Activated CD4-positive, alpha-beta T cell treated with anti-CD3 and anti-CD28 coated beads for 48 hours (primary cell): Measurements from ENCODE around the gene OVOL2.

Source experiments
- DNase-seq: peaks from one replicate; pipeline ENCODE4 v3.0.0-alpha.2; 2020

The OVOL2 gene

GRCh38 chr20:18011951-18012645 lies 45.6 kb downstream of the OVOL2 start:
- no peak for DNase-seq

- no peak for DNase-seq
These were observed 46.2 kb downstream of the OVOL2 start for GRCh38 chr20:18011482-18011881.

- no peak for DNase-seq
These were observed 48.6 kb downstream of the OVOL2 start for GRCh38 chr20:18009116-18009515.

- no peak for DNase-seq
These were observed 50.0 kb downstream of the OVOL2 start for GRCh38 chr20:18007534-18008292.

- DNase-seq: no peak
These were observed 51.0 kb downstream of the OVOL2 start for GRCh38 chr20:18006684-18007083.

- DNase-seq: no peak
These were observed 51.7 kb downstream of the OVOL2 start for GRCh38 chr20:18005990-18006364.

- no peak for DNase-seq
These were observed 52.3 kb downstream of the OVOL2 start for GRCh38 chr20:18005170-18005989.

GRCh38 chr20:18004384-18005031 lies 53.2 kb downstream of the OVOL2 start:
- DNase-seq: no peak

GRCh38 chr20:18003897-18004296 lies 53.8 kb downstream of the OVOL2 start:
- DNase-seq: no peak

GRCh38 chr20:18001131-18001921 lies 56.4 kb downstream of the OVOL2 start:
- no peak for DNase-seq

- no peak for DNase-seq
These were observed 58.1 kb downstream of the OVOL2 start for GRCh38 chr20:17999566-17999965.

GRCh38 chr20:17998446-17998845 lies 59.3 kb downstream of the OVOL2 start:
- DNase-seq: no peak

GRCh38 chr20:17995967-17996819 lies 61.5 kb downstream of the OVOL2 start:
- peak; percentile 48 for DNase-seq

GRCh38 chr20:17993546-17993945 lies 64.2 kb downstream of the OVOL2 start:
- no peak for DNase-seq

GRCh38 chr20:17992847-17993513 lies 64.7 kb downstream of the OVOL2 start:
- no peak for DNase-seq

GRCh38 chr20:17992224-17992637 lies 65.5 kb downstream of the OVOL2 start:
- DNase-seq: peak; percentile 73

GRCh38 chr20:17990278-17990972 lies 67.3 kb downstream of the OVOL2 start:
- no peak for DNase-seq

GRCh38 chr20:17987988-17988387 lies 69.7 kb downstream of the OVOL2 start:
- no peak for DNase-seq

- no peak for DNase-seq
These were observed 72.2 kb downstream of the OVOL2 start for GRCh38 chr20:17985388-17986018.

- no peak for DNase-seq
These were observed 81.4 kb downstream of the OVOL2 start for GRCh38 chr20:17976305-17976704.
